ENCODE results near the gene PCBD1. TPM values are rescaled to one million over a fixed set of nuclear protein-coding genes. Genes with fewer than 3 reads are reported as not detected.
A peak's percentile ranks its signal among the peaks of the same experiment; 100 is the strongest.

Gene PCBD1
- polyA plus RNA-seq (ENCODE audit: insufficient read length in 12 of 12): 10 to 100 TPM in 11 of 12 donors, not detected in 1; 61.0 to 80.0 (median 75.8) TPM
- long read RNA-seq, donor 1, transcript PCBD1-201 (4 exons, 1,006 nt): major isoform, 116 of 156 reads
- long read RNA-seq, donor 1, partial matches to known transcripts: 29 of 156 reads
- long read RNA-seq, donor 1, other reads (novel, unspliced or antisense): 7 of 156 reads
- long read RNA-seq, donor 2, transcript PCBD1-201 (4 exons, 1,006 nt): major isoform, 65 of 137 reads
- long read RNA-seq, donor 2, partial matches to known transcripts: 64 of 137 reads
- long read RNA-seq, donor 2, other reads (novel, unspliced or antisense): 5 of 137 reads
- long read RNA-seq, donor 3, transcript PCBD1-201 (4 exons, 1,006 nt): major isoform, 26 of 49 reads
- long read RNA-seq, donor 3, partial matches to known transcripts: 23 of 49 reads
- long read RNA-seq, donor 3, other reads (novel, unspliced or antisense): 0 of 49 reads
- long read RNA-seq, donor 4, transcript PCBD1-201 (4 exons, 1,006 nt): major isoform, 25 of 35 reads
- long read RNA-seq, donor 4, partial matches to known transcripts: 9 of 35 reads
- long read RNA-seq, donor 4, other reads (novel, unspliced or antisense): 0 of 35 reads
- long read RNA-seq, donor 5: 0 reads
- long read RNA-seq, donor 6, transcript PCBD1-201 (4 exons, 1,006 nt): major isoform, 29 of 44 reads
- long read RNA-seq, donor 6, partial matches to known transcripts: 14 of 44 reads
- long read RNA-seq, donor 6, other reads (novel, unspliced or antisense): 0 of 44 reads
- long read RNA-seq, donor 7, transcript PCBD1-201 (4 exons, 1,006 nt): major isoform, 20 of 34 reads
- long read RNA-seq, donor 7, partial matches to known transcripts: 14 of 34 reads
- long read RNA-seq, donor 7, other reads (novel, unspliced or antisense): 0 of 34 reads
- long read RNA-seq, donor 8, transcript PCBD1-201 (4 exons, 1,006 nt): major isoform, 62 of 88 reads
- long read RNA-seq, donor 8, partial matches to known transcripts: 24 of 88 reads
- long read RNA-seq, donor 8, other reads (novel, unspliced or antisense): 0 of 88 reads
- long read RNA-seq, donor 9, transcript PCBD1-201 (4 exons, 1,006 nt): major isoform, 37 of 43 reads
- long read RNA-seq, donor 9, partial matches to known transcripts: 5 of 43 reads
- long read RNA-seq, donor 9, other reads (novel, unspliced or antisense): 0 of 43 reads
- long read RNA-seq, donor 10, transcript PCBD1-201 (4 exons, 1,006 nt): major isoform, 51 of 76 reads
- long read RNA-seq, donor 10, partial matches to known transcripts: 21 of 76 reads
- long read RNA-seq, donor 10, other reads (novel, unspliced or antisense): 0 of 76 reads
- long read RNA-seq, donor 11, transcript PCBD1-201 (4 exons, 1,006 nt): major isoform, 50 of 76 reads
- long read RNA-seq, donor 11, partial matches to known transcripts: 25 of 76 reads
- long read RNA-seq, donor 11, other reads (novel, unspliced or antisense): 0 of 76 reads

GRCh38 chr10:70887804-70888800 is at the start of gene PCBD1:
Gene PCBD1 (minus strand): TSS chr10:70888565. CDS start chr10:70888533, 32 bp downstream.
- peak; percentile 72 for DNase-seq

GRCh38 chr10:70937661-70938060 is 49.3 kb upstream of the PCBD1 start:
- no peak for DNase-seq

GRCh38 chr10:70936111-70936510 is 47.7 kb upstream of the PCBD1 start:
- no peak for DNase-seq

GRCh38 chr10:70935631-70936030 is 47.3 kb upstream of the PCBD1 start:
- DNase-seq: no peak

GRCh38 chr10:70935125-70935625 is 46.8 kb upstream of the PCBD1 start:
- no peak for DNase-seq

GRCh38 chr10:70934701-70935100 is 46.3 kb upstream of the PCBD1 start:
- DNase-seq: no peak

GRCh38 chr10:70932392-70933196 is 44.2 kb upstream of the PCBD1 start:
- DNase-seq: no peak

- DNase-seq: no peak
These were observed 42.9 kb upstream of the PCBD1 start for GRCh38 chr10:70931168-70931815.

GRCh38 chr10:70930263-70931000 is 42.1 kb upstream of the PCBD1 start:
- DNase-seq: no peak

GRCh38 chr10:70928140-70928539 is 39.8 kb upstream of the PCBD1 start:
- no peak for DNase-seq

GRCh38 chr10:70927189-70927943 is 39.0 kb upstream of the PCBD1 start:
- no peak for DNase-seq

- no peak for DNase-seq
These were observed 38.0 kb upstream of the PCBD1 start for GRCh38 chr10:70926226-70927000.

- no peak for DNase-seq
These were observed 37.2 kb upstream of the PCBD1 start for GRCh38 chr10:70925377-70926225.

GRCh38 chr10:70923696-70924095 is 35.3 kb upstream of the PCBD1 start:
- DNase-seq: no peak

GRCh38 chr10:70921285-70921684 is 32.9 kb upstream of the PCBD1 start:
- DNase-seq: no peak
